Tibial artery (tissue), 4 donors: Measurements from ENCODE around the gene SMYD3.

Experiments
- DNase-seq, 2 donors: peaks; one replicate each; pipeline ENCODE4 v3.0.0-alpha.2; 2019
- H3K27ac ChIP-seq, 2 donors: fragments of 200-600 bp; sonication (generic) in 1 of 2; 1 replicate in 1 of 2; 2 replicates in 1 of 2; pipeline ENCODE4 v1.5.1; 2018 to 2019; ENCODE audit warnings: mild to moderate bottlenecking in 1 of 2
- H3K27me3 ChIP-seq, 2 donors: fragments of 200-600 bp; sonication (generic) in 1 of 2; one replicate each; pipeline versions ENCODE4 v1.5.1 to v1.6.0; 2016 to 2019
- H3K36me3 ChIP-seq, 3 donors: fragments of 200-600 bp; sonication (generic) in 2 of 3; one replicate each; pipeline ENCODE4 v1.5.1; 2016 to 2019; ENCODE audit warnings: mild to moderate bottlenecking in 2 of 3
- H3K4me1 ChIP-seq, 4 donors: fragments of 200-600 bp; sonication (generic) in 2 of 4; 1 replicate in 3 of 4; 2 replicates in 1 of 4; pipeline ENCODE4 v1.5.1; 2016 to 2019
- H3K4me3 ChIP-seq, 2 donors: fragments of 200-600 bp; sonication (generic) in 1 of 2; 1 replicate in 1 of 2; 2 replicates in 1 of 2; pipeline ENCODE4 v1.5.1; 2018 to 2019; ENCODE audit warnings: mild to moderate bottlenecking in 2 of 2
- H3K9me3 ChIP-seq, 3 donors: fragments of 200-600 bp; sonication (generic) in 1 of 3; one replicate each; pipeline ENCODE4 v1.5.1; 2016 to 2019
- CTCF ChIP-seq, 2 experiments: fragments of 200-600 bp in 1 of 2; fragments of 450-650 bp in 1 of 2; IDR thresholded peaks; one replicate each; pipeline ENCODE4 v1.5.1; 2017 to 2019; ENCODE audit warnings: antibody characterized with exemption in 2 of 2, mild to moderate bottlenecking in 1 of 2, moderate library complexity in 1 of 2
- intact Hi-C: fragments of 100-400 bp; cut with DNase I; formaldehyde crosslinking; loops from one replicate; pipeline ENCODE4 v1.15.0; 2023; ENCODE audit warnings: low total_unique reads

The SMYD3 gene

GRCh38 chr1:245887829-245888228 is 619.2 kb downstream of the SMYD3 start:
- Histone ChIP-seq H3K4me1 (no peaks in the 10 kb centered on the region), H3K4me3 (no peak overlapping the region), H3K27ac (no peak overlapping the region), H3K9me3 (no peaks in the 10 kb centered on the region), H3K36me3 (no peaks in the 10 kb centered on the region), H3K27me3 (no peaks in the 10 kb centered on the region)
- intact Hi-C loops = no loop called here
- TF ChIP-seq CTCF (IDR thresholded peaks at IDR 0.05) = no peak
- DNase-seq = no peak

- intact Hi-C loops = no loop called here
- no peak for DNase-seq
- Histone ChIP-seq H3K4me1 (no peaks in the 10 kb centered on the region), H3K36me3 (no peaks in the 10 kb centered on the region), H3K9me3 (no peaks in the 10 kb centered on the region), H3K27me3 (no peaks in the 10 kb centered on the region), H3K27ac (no peak overlapping the region), H3K4me3 (no peak overlapping the region)
- TF ChIP-seq CTCF (IDR thresholded peaks at IDR 0.05) = no peak
Observed at GRCh38 chr1:245881767-245882391, 625.2 kb downstream of the SMYD3 start.

GRCh38 chr1:245880754-245881403 is 626.2 kb downstream of the SMYD3 start:
- DNase-seq = no peak

GRCh38 chr1:245879091-245879490 is 628.0 kb downstream of the SMYD3 start:
- Histone ChIP-seq H3K27me3 (no peaks in the 10 kb centered on the region), H3K27ac (no peak overlapping the region), H3K36me3 (no peaks in the 10 kb centered on the region), H3K4me1 (no peaks in the 10 kb centered on the region), H3K9me3 (no peaks in the 10 kb centered on the region), H3K4me3 (no peak overlapping the region)
- no peak for DNase-seq
- TF ChIP-seq CTCF (IDR thresholded peaks at IDR 0.05) = no peak
- intact Hi-C loops = no loop called here

More at GRCh38 chr1:245880754-245881403, 626.2 kb downstream of the SMYD3 start:
- Histone ChIP-seq H3K27ac (no peak overlapping the region), H3K27me3 (no peaks in the 10 kb centered on the region), H3K36me3 (no peaks in the 10 kb centered on the region), H3K9me3 (no peaks in the 10 kb centered on the region), H3K4me1 (no peaks in the 10 kb centered on the region), H3K4me3 (no peak overlapping the region)
- intact Hi-C loops = no loop called here
- no peak for TF ChIP-seq CTCF (IDR thresholded peaks at IDR 0.05)

- TF ChIP-seq CTCF (IDR thresholded peaks at IDR 0.05) = no peak
- intact Hi-C loops = no loop called here
- no peaks in the 10 kb centered on the region for H3K4me1 ChIP-seq
- H3K4me3 ChIP-seq = no peak overlapping the region
- DNase-seq = no peak
- H3K27ac ChIP-seq = no peak overlapping the region
- no peaks in the 10 kb centered on the region for H3K36me3 ChIP-seq
- H3K27me3 ChIP-seq = no peaks in the 10 kb centered on the region
- H3K9me3 ChIP-seq = no peaks in the 10 kb centered on the region
Observed at GRCh38 chr1:245878585-245878984, 628.5 kb downstream of the SMYD3 start.
